GM23248 (cell line): ENCODE measurements around the gene NRN1L. TPM values are rescaled to one million over a fixed set of nuclear protein-coding genes. Genes with fewer than 3 reads are reported as not detected.

Experiments used
- DNase-seq: peaks from one replicate; pipeline ENCODE4 v3.0.0-alpha.2; 2015
- H2AFZ ChIP-seq: fragments of 200-600 bp; sonication (generic); 2 replicates; pipeline ENCODE4 v1.6.1; 2016; ENCODE audit warnings: antibody characterized with exemption
- H3F3A ChIP-seq: fragments of 200-600 bp; sonication (generic); 2 replicates; pipeline ENCODE4 v1.6.1; 2016; ENCODE audit warnings: mild to moderate bottlenecking, antibody characterized with exemption, mixed run types; ENCODE audit not compliant: insufficient read depth
- H3K27ac ChIP-seq: fragments of 200-600 bp; sonication (generic); 2 replicates; pipeline ENCODE4 v1.5.1; 2016; ENCODE audit warnings: mild to moderate bottlenecking
- H3K27me3 ChIP-seq: fragments of 200-600 bp; sonication (generic); replicated peaks from 2 replicates; pipeline ENCODE4 v1.6.1; 2016; ENCODE audit warnings: mild to moderate bottlenecking; ENCODE audit not compliant: insufficient read depth
- H3K36me3 ChIP-seq: fragments of 200-600 bp; sonication (generic); 2 replicates; pipeline ENCODE4 v1.6.1; 2016; ENCODE audit warnings: low read depth, mild to moderate bottlenecking
- H3K4me1 ChIP-seq: fragments of 200-600 bp; sonication (generic); 2 replicates; pipeline ENCODE4 v1.6.1; 2016; ENCODE audit warnings: mild to moderate bottlenecking; ENCODE audit not compliant: insufficient read depth
- H3K4me2 ChIP-seq: fragments of 200-600 bp; sonication (generic); one replicate; pipeline ENCODE4 v1.6.1; 2016; ENCODE audit warnings: mild to moderate bottlenecking; ENCODE audit not compliant: unreplicated experiment
- H3K4me3 ChIP-seq: fragments of 200-600 bp; sonication (generic); 2 replicates; pipeline ENCODE4 v1.5.1; 2016; ENCODE audit warnings: mild to moderate bottlenecking
- H3K79me2 ChIP-seq: fragments of 200-600 bp; sonication (generic); 2 replicates; pipeline ENCODE4 v1.6.1; 2016; ENCODE audit warnings: mild to moderate bottlenecking; ENCODE audit not compliant: insufficient read depth
- H3K9ac ChIP-seq: fragments of 200-600 bp; sonication (generic); 2 replicates; pipeline ENCODE4 v1.6.1; 2016; ENCODE audit warnings: mild to moderate bottlenecking
- H3K9me2 ChIP-seq: fragments of 200-600 bp; sonication (generic); 2 replicates; pipeline ENCODE4 v1.6.1; 2016; ENCODE audit warnings: mixed run types, mild to moderate bottlenecking, moderate library complexity; ENCODE audit not compliant: insufficient read depth
- H3K9me3 ChIP-seq: fragments of 200-600 bp; sonication (generic); one replicate; pipeline ENCODE4 v1.6.1; 2017; ENCODE audit warnings: low read depth
- H4K20me1 ChIP-seq: fragments of 200-600 bp; sonication (generic); 2 replicates; pipeline ENCODE4 v1.6.0; 2016; ENCODE audit not compliant: insufficient read depth
- EZH2 ChIP-seq: fragments of 200-600 bp; sonication (generic); IDR thresholded peaks from 2 replicates; pipeline ENCODE4 v1.6.1; 2018; ENCODE audit warnings: antibody characterized with exemption, mild to moderate bottlenecking; ENCODE audit not compliant: insufficient read depth, poor library complexity, severe bottlenecking
- EZH2phosphoT487 ChIP-seq: fragments of 200-600 bp; sonication (generic); IDR thresholded peaks from 2 replicates; pipeline ENCODE4 v1.6.1; 2018; ENCODE audit warnings: antibody characterized with exemption, moderate library complexity, mild to moderate bottlenecking, low read depth; ENCODE audit not compliant: insufficient read depth
- WGBS, 2 experiments: methylation state at CpG; one replicate each; pipeline ENCODE4 v1.1.6; 2015 to 2017; ENCODE audit warnings: low lambda C conversion rate in 2 of 2, low coverage in 1 of 2; ENCODE audit errors: missing lambda C conversion rate in 2 of 2; 5-methylcytosine and 5-hydroxymethylcytosine counted together
- in situ Hi-C: fragments of 300-500 bp; cut with MboI; formaldehyde crosslinking; loops from 2 replicates; pipeline ENCODE4 v1.15.0; 2020
- polyA plus RNA-seq: library from polyadenylated mRNA; unstranded; fragments of >200 nt; fragmentation: Nextera tagmentation; extraction: Ambion mirVana; gene quantifications from 2 replicates; pipeline ENCODE4 v1.2.1, GENCODE V29; 2016
- total RNA-seq: library from RNA; depleted of rRNA; stranded (reverse); fragments of >200 nt; shearing (Covaris generic); gene quantifications from 2 replicates; pipeline ENCODE4 v1.2.3, GENCODE V29; 2014

Gene NRN1L
- total and polyA plus RNA-seq, 2 experiments from 2014 or later, result not detected

DNA sequence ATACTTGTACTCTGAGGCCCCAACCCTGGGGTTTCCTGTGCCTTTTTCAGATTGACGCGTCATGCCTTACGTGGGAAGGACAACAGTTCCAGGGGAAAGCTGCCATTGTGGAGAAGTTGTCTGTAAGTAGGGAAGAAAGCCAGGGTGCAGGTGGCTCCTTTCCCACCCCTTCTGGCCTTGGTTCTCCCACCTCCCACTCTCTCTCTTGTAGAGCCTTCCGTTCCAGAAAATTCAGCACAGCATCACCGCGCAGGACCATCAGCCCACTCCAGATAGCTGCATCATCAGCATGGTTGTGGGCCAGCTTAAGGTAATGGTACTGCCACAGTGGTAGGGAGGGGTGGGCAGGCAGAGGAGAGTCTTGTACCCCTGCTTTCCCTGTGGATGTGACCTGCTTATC is 16.4 kb upstream of the NRN1L start:
- Histone ChIP-seq H3K79me2 (peaks cover 60% of the 10 kb centered on the region), H3K9me3 (no peaks in the 10 kb centered on the region), H4K20me1 (peaks cover 6% of the 10 kb centered on the region; the same call in 1 of the 2 replicates), H2AFZ (no peak overlapping the region), H3K4me3 (no peak overlapping the region), H3K9ac (no peak overlapping the region), H3K36me3 (peaks cover 36% of the 10 kb centered on the region; the same call in 1 of the 2 replicates), H3K4me2 (no peak overlapping the region), H3K9me2 (no peaks in the 10 kb centered on the region), H3K27ac (no peak overlapping the region), H3F3A (peaks cover 26% of the 10 kb centered on the region), H3K4me1 (peaks cover 7% of the 10 kb centered on the region), H3K27me3 (no peaks in the 10 kb centered on the region)
- no peak for DNase-seq
- in situ Hi-C loops, result no loop called here
- WGBS, 2 experiments, result 86 to 93% methylated on average over 6 of the region's 6 CpGs
- no peak for TF ChIP-seq EZH2
- no peak for TF ChIP-seq EZH2phosphoT487

DNA sequence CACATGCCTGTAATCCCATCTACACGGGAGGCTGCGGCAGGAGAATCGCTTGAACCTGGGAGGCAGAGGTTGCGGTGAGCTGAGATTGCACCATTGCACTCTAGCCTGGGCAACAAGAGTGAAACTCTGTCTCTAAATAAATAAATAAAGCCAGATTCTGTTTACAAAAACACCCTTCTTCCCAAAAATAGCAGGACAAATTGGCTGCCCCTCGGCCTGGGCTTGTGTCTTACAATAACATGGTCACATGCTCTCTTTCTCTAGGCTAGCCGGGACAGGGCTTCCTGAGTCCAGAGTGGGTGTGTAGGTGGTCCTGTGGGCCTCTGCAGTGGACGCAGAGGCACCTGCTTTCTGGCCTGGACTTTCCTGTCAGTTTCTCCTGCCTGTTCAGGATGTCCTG is 15.0 kb upstream of the NRN1L start:
- in situ Hi-C loops, result no loop called here
- H4K20me1 ChIP-seq, result no peaks in the 10 kb centered on the region
- no peak overlapping the region for H3K9ac ChIP-seq
- DNase-seq, result no peak
- no peak overlapping the region for H3K4me2 ChIP-seq
- no peaks in the 10 kb centered on the region for H3K9me3 ChIP-seq
- H3K36me3 ChIP-seq, result peaks cover 36% of the 10 kb centered on the region; the same call in 1 of the 2 replicates
- WGBS, 2 experiments, result 95 to 98% methylated on average over 7 of the region's 7 CpGs
- peaks cover 60% of the 10 kb centered on the region for H3K79me2 ChIP-seq
- no peak overlapping the region for H2AFZ ChIP-seq
- TF ChIP-seq EZH2phosphoT487, result no peak
- no peak for TF ChIP-seq EZH2
- H3K27me3 ChIP-seq, result no peaks in the 10 kb centered on the region
- no peaks in the 10 kb centered on the region for H3K9me2 ChIP-seq
- peaks cover 25% of the 10 kb centered on the region for H3F3A ChIP-seq
- H3K4me3 ChIP-seq, result no peak overlapping the region
- peaks cover 9% of the 10 kb centered on the region for H3K4me1 ChIP-seq
- H3K27ac ChIP-seq, result no peak overlapping the region

GRCh38 chr16:67871256-67871655 is 13.4 kb upstream of the NRN1L start:
- Histone ChIP-seq H3K4me1 (peaks cover 9% of the 10 kb centered on the region), H3F3A (peaks cover 25% of the 10 kb centered on the region)
- 67 to 74% methylated on average over 3 of the region's 3 CpGs for WGBS, 2 experiments

GRCh38 chr16:67872131-67872630 is 12.5 kb upstream of the NRN1L start:
- Histone ChIP-seq H3K4me1 (peaks cover 9% of the 10 kb centered on the region), H3K9ac (peak overlapping the region; percentile 95), H3K27me3 (no peaks in the 10 kb centered on the region), H3K9me2 (no peaks in the 10 kb centered on the region), H3K9me3 (no peaks in the 10 kb centered on the region), H3K36me3 (peaks cover 22% of the 10 kb centered on the region; the same call in 1 of the 2 replicates), H3K79me2 (peaks cover 60% of the 10 kb centered on the region), H3K4me2 (no peak overlapping the region), H3K27ac (peak overlapping the region; percentile 71), H3K4me3 (peak overlapping the region; percentile 78; the same call in 1 of the 2 replicates), H2AFZ (0 out of 2 replicates have a peak overlapping the region, but pooled peaks have one; percentile 74), H3F3A (peaks cover 25% of the 10 kb centered on the region), H4K20me1 (no peaks in the 10 kb centered on the region)
- no peak for TF ChIP-seq EZH2
- no peak for TF ChIP-seq EZH2phosphoT487
- no peak for DNase-seq
- WGBS, 2 experiments, result 25 to 33% methylated on average over 2 of the region's 2 CpGs
- in situ Hi-C loops, result no loop called here

More at GRCh38 chr16:67871256-67871655, 13.4 kb upstream of the NRN1L start:
- H3K4me3 ChIP-seq, result no peak overlapping the region
- no peaks in the 10 kb centered on the region for H3K9me2 ChIP-seq
- TF ChIP-seq EZH2 (no peak), EZH2phosphoT487 (no peak)
- no peaks in the 10 kb centered on the region for H3K9me3 ChIP-seq
- no peak for DNase-seq
- no peaks in the 10 kb centered on the region for H4K20me1 ChIP-seq
- no peak overlapping the region for H3K9ac ChIP-seq
- H3K4me2 ChIP-seq, result no peak overlapping the region
- no peaks in the 10 kb centered on the region for H3K27me3 ChIP-seq
- no peak overlapping the region for H2AFZ ChIP-seq
- in situ Hi-C loops, result no loop called here
- H3K27ac ChIP-seq, result no peak overlapping the region
- H3K36me3 ChIP-seq, result peaks cover 30% of the 10 kb centered on the region; the same call in 1 of the 2 replicates
- H3K79me2 ChIP-seq, result peaks cover 60% of the 10 kb centered on the region
